Neural crest cell (in vitro differentiated cells): ENCODE results near the gene DPEP3. TPM values are rescaled to one million over a fixed set of nuclear protein-coding genes. Genes with fewer than 3 reads are reported as not detected.

Experiments used
- DNase-seq: peaks from one replicate; pipeline ENCODE4 v3.0.0; 2021; ENCODE audit warnings: low read depth, mixed read lengths, low spot score
- H3K27ac Mint-ChIP-seq: one replicate; pipeline ENCODE4 v1.8.0; 2021; ENCODE audit warnings: mild to moderate bottlenecking, mixed read lengths; ENCODE audit not compliant: unreplicated experiment
- H3K27me3 Mint-ChIP-seq: 2 replicates; pipeline ENCODE4 v1.8.0; 2021; ENCODE audit warnings: low read depth, mild to moderate bottlenecking, mixed read lengths
- H3K36me3 Mint-ChIP-seq: 2 replicates; pipeline ENCODE4 v1.8.0; 2021; ENCODE audit warnings: low read depth, mild to moderate bottlenecking, mixed read lengths
- H3K4me1 Mint-ChIP-seq: 2 replicates; pipeline ENCODE4 v1.8.0; 2021; ENCODE audit warnings: mixed read lengths
- H3K4me3 Mint-ChIP-seq: one replicate; pipeline ENCODE4 v1.8.0; 2021; ENCODE audit warnings: mild to moderate bottlenecking, mixed read lengths
- H3K9me3 Mint-ChIP-seq: 2 replicates; pipeline ENCODE4 v1.8.0; 2021; ENCODE audit warnings: mixed read lengths
- CTCF ChIP-seq: fragments of 200-600 bp; sonication (generic); conservative IDR thresholded peaks from 2 replicates; pipeline ENCODE4 v1.5.0; 2021; ENCODE audit warnings: antibody characterized with exemption, mild to moderate bottlenecking
- total RNA-seq: library from RNA; stranded (reverse); gene quantifications from 2 replicates; pipeline ENCODE4 v1.2.1, GENCODE V29; 2021

DPEP3 gene
- total RNA-seq, 1 donor from 2014 or later = not detected

DNA sequence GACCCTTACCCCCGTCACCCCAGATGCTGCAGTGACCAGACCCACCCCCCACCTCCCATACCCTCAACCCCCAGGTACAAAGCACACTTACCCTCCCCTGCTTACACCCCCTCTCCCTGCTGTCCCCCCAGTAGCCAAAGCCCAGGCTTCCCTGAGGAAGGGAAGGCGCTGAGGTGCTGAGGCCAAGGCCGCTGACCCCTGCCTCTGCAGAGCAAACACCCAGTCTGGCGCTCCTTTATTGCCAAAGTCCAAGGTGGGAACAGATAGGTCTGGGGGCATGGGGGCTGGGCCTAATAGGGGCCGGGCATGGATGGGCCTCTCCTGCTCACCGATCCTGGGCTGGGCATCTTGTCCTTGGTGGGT is 37.1 kb downstream of the DPEP3 start:
- Mint-ChIP-seq H3K36me3 (no peaks in the 10 kb centered on the region), H3K27me3 (no peaks in the 10 kb centered on the region), H3K4me1 (peaks cover 9% of the 10 kb centered on the region), H3K27ac (no peak overlapping the region), H3K9me3 (no peaks in the 10 kb centered on the region), H3K4me3 (no peak overlapping the region)
- no peak for DNase-seq
- TF ChIP-seq CTCF = no peak

DNA sequence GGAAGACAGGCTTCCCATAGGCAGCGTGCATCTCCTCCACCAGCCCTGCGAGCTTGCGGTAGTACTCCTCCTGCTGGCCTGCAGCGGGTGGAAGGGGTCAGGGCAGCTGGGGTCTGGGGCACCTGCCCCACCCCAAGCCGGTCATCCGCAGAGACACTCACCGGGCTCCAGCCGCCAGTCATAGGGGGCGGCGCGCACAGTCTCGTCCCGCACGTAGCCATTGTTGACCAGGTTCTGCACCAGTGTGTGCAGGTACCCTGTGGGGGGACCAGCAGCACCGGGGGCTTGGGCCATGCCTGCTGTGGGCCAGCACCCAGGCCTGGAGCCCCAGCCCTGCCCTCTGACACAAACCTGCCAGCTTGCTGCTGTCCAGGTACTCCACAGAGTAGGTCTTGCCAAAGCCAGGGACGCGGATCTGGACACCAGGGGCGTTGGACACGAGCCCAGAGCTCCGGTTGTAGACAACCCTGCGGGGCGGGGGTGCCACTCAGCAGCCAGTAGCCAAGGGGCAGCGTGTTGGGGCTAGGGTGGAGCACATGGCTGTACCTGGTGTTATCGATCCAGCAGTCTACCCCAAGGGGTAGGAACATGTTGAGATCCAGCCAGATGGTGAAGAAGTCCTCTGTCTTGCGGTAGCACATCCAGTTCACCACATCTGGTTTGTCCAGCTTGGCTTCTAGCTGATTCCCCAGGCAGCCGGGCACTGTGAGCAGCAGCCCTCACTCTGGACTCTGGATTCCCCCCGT is 37.6 kb downstream of the DPEP3 start:
- H3K4me1 Mint-ChIP-seq = peaks cover 9% of the 10 kb centered on the region
- no peaks in the 10 kb centered on the region for H3K27me3 Mint-ChIP-seq
- no peaks in the 10 kb centered on the region for H3K36me3 Mint-ChIP-seq
- TF ChIP-seq CTCF = no peak
- H3K4me3 Mint-ChIP-seq = no peak overlapping the region
- no peaks in the 10 kb centered on the region for H3K9me3 Mint-ChIP-seq
- DNase-seq = no peak
- H3K27ac Mint-ChIP-seq = no peak overlapping the region

- peak; percentile 52 for DNase-seq
- Mint-ChIP-seq H3K36me3 (no peaks in the 10 kb centered on the region), H3K27ac (no peak overlapping the region), H3K4me1 (peaks cover 13% of the 10 kb centered on the region), H3K27me3 (no peaks in the 10 kb centered on the region), H3K4me3 (peak overlapping the region; percentile 69), H3K9me3 (no peaks in the 10 kb centered on the region)
- TF ChIP-seq CTCF = peak; percentile 71
Measured at GRCh38 chr16:67942200-67942509, 38.1 kb downstream of the DPEP3 start.

GRCh38 chr16:67941469-67942199 is 38.7 kb downstream of the DPEP3 start:
- no peak for DNase-seq
- Mint-ChIP-seq H3K9me3 (no peaks in the 10 kb centered on the region), H3K4me3 (peak overlapping the region; percentile 69), H3K27me3 (no peaks in the 10 kb centered on the region), H3K4me1 (peaks cover 18% of the 10 kb centered on the region), H3K27ac (no peak overlapping the region), H3K36me3 (no peaks in the 10 kb centered on the region)
- TF ChIP-seq CTCF = no peak

DNA sequence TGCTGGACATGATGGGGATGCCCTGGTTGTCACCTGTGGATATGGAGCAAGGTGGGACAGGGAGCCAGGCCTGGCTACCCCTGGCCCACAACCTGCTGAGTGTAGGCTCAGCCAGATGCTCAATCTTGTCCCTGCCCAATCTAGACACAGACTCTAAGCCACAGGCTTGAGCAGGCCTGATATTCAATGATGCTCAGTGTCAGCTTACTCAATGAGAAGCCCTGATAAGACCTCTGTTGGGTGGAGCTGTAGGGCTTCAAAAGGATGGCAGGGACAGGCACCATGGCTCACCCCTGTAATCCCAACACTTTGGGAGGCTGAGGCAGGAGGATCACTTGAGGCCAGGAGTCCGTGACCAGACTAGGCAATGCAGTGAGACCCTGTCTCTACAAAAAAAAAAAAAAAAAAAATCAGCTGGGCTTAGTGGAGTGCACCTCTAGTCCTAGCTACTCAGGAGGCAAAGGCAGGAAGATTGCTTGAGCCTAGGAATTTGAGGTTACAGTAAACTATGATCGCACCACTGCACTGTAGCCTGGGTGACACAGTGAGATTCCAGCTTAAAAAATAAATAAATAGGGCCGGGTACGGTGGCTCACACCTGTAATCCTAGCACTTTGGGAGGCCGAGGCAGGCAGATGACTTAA is 39.7 kb downstream of the DPEP3 start:
- Mint-ChIP-seq H3K36me3 (peaks cover 3% of the 10 kb centered on the region), H3K4me3 (peak overlapping the region; percentile 56), H3K4me1 (peaks cover 22% of the 10 kb centered on the region), H3K27ac (no peak overlapping the region), H3K9me3 (no peaks in the 10 kb centered on the region), H3K27me3 (peaks cover 4% of the 10 kb centered on the region)
- no peak for TF ChIP-seq CTCF
- no peak for DNase-seq
